Left ventricle myocardium inferior (tissue), 1 donor: Measurements from ENCODE around the gene AATF. TPM values are rescaled to one million over a fixed set of nuclear protein-coding genes. Genes with fewer than 3 reads are reported as not detected.

Experiments used
- DNase-seq: peaks from one replicate; pipeline ENCODE4 v3.0.0-alpha.2; 2020
- H3K27ac ChIP-seq: fragments of 200-600 bp; replicated peaks from 2 replicates; pipeline ENCODE4 v1.8.0; 2021
- H3K27me3 ChIP-seq: fragments of 200-600 bp; 2 replicates; pipeline ENCODE4 v1.8.0; 2021; ENCODE audit warnings: low read depth
- H3K36me3 ChIP-seq: fragments of 200-600 bp; 2 replicates; pipeline ENCODE4 v1.8.0; 2021
- H3K4me1 ChIP-seq: fragments of 200-600 bp; 2 replicates; pipeline ENCODE4 v1.8.0; 2021
- H3K4me3 ChIP-seq: fragments of 200-600 bp; 2 replicates; pipeline ENCODE4 v1.8.0; 2021; ENCODE audit warnings: mild to moderate bottlenecking, moderate library complexity
- H3K9me3 ChIP-seq: fragments of 200-600 bp; replicated peaks from 2 replicates; pipeline ENCODE4 v1.8.0; 2021
- CTCF ChIP-seq: fragments of 200-600 bp; IDR thresholded peaks from 2 replicates; pipeline ENCODE4 v1.8.0; 2021; ENCODE audit warnings: antibody characterized with exemption, mild to moderate bottlenecking, borderline replicate concordance
- intact Hi-C: fragments of 100-400 bp; cut with micrococcal nuclease; formaldehyde crosslinking; loops from one replicate; pipeline ENCODE4 v1.11.0; 2022
- total RNA-seq: library from RNA; stranded (reverse); fragmentation: NEBNext Ultra II Directional; extraction: Animal tissue kit (Norgen Biotek cat#: 25700); gene quantifications from one replicate; pipeline ENCODE4 v1.2.1, GENCODE V29; 2021
- donor health status: DM: no; HTN: yes; CAD: no; lungs with severe emphysema.

AATF gene
- total RNA-seq, 1 donor from 2014 or later = 24.2 TPM

DNA sequence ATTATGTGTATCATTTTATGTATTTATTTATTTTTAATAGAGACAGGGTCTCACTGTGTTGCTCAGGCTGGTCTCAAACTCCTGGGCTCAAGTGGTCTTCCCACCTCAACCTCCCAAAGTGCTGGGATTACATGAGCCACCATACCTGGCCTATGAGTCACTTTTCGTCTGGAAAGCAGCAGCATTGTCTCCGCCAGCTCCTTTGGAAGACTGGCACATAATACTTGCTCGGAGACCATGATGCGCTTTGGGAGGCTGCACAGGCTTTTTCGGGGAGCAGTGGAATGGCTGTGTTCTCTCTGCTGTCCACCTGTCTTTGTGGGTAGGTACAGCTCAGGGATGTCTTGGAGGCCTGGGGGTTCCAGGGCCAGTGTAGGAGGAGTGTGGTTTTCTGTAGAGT, 102.2 kb downstream of the AATF start:
- Histone ChIP-seq H3K36me3 (peaks cover 19% of the 10 kb centered on the region), H3K4me1 (no peaks in the 10 kb centered on the region), H3K9me3 (no peaks in the 10 kb centered on the region), H3K27ac (no peak overlapping the region), H3K27me3 (no peaks in the 10 kb centered on the region), H3K4me3 (no peak overlapping the region)
- no peak for TF ChIP-seq CTCF
- DNase-seq = no peak
- intact Hi-C loops = no loop called here

GRCh38 chr17:37051381-37051780, 102.6 kb downstream of the AATF start:
- H3K27me3 ChIP-seq = no peaks in the 10 kb centered on the region
- H3K27ac ChIP-seq = no peak overlapping the region
- no peak for TF ChIP-seq CTCF
- DNase-seq = no peak
- H3K36me3 ChIP-seq = peaks cover 20% of the 10 kb centered on the region
- no peaks in the 10 kb centered on the region for H3K9me3 ChIP-seq
- no peaks in the 10 kb centered on the region for H3K4me1 ChIP-seq
- intact Hi-C loops = no loop called here
- no peak overlapping the region for H3K4me3 ChIP-seq

GRCh38 chr17:37051833-37052232, 103.1 kb downstream of the AATF start:
- no peak for TF ChIP-seq CTCF
- H3K4me3 ChIP-seq = no peak overlapping the region
- DNase-seq = no peak
- H3K4me1 ChIP-seq = no peaks in the 10 kb centered on the region
- H3K27me3 ChIP-seq = no peaks in the 10 kb centered on the region
- intact Hi-C loops = no loop called here
- H3K27ac ChIP-seq = no peak overlapping the region
- no peaks in the 10 kb centered on the region for H3K9me3 ChIP-seq
- H3K36me3 ChIP-seq = peaks cover 24% of the 10 kb centered on the region

GRCh38 chr17:37052450-37052849, 103.7 kb downstream of the AATF start:
- intact Hi-C loops = no loop called here
- no peak for TF ChIP-seq CTCF
- Histone ChIP-seq H3K27ac (no peak overlapping the region), H3K4me3 (no peak overlapping the region), H3K4me1 (no peaks in the 10 kb centered on the region), H3K36me3 (peaks cover 28% of the 10 kb centered on the region), H3K9me3 (no peaks in the 10 kb centered on the region), H3K27me3 (no peaks in the 10 kb centered on the region)
- DNase-seq = no peak

GRCh38 chr17:37054894-37055293, 106.1 kb downstream of the AATF start:
- H3K4me1 ChIP-seq = no peaks in the 10 kb centered on the region
- no peaks in the 10 kb centered on the region for H3K27me3 ChIP-seq
- H3K9me3 ChIP-seq = no peaks in the 10 kb centered on the region

More at GRCh38 chr17:37054894-37055293, 106.1 kb downstream of the AATF start:
- Histone ChIP-seq H3K27ac (no peak overlapping the region), H3K36me3 (peaks cover 33% of the 10 kb centered on the region), H3K4me3 (no peak overlapping the region)
- intact Hi-C loops = no loop called here
- no peak for TF ChIP-seq CTCF
- no peak for DNase-seq
